ENCODE measurements around the gene ANGPTL7. TPM values are rescaled to one million over a fixed set of nuclear protein-coding genes. Genes with fewer than 3 reads are reported as not detected.

The ANGPTL7 gene
- total and polyA plus RNA-seq, 2 experiments from 2014 or later = not detected

DNA sequence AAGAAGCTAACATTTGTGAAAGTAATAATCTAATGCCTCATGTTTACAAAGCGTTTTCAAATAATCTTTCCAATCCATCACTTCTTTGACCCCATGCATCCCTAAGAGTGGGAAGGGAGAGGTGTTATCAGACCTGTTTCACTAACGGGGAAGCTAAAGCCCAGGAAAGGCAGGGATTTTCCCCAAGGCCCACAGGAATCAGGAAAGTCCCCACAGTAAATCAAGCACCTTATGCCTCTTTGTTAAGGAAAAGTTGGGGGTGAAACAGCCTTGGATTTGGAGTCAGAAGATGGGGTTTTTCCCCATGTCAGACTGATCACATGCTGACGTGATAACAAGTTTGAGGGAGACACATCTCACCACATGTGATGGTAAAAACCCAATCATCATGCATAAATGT lies 20.0 kb upstream of the ANGPTL7 start:
- WGBS, 2 experiments (ENCODE audit: low coverage in 1 of 2, low lambda C conversion rate in 2 of 2, missing lambda C conversion rate in 2 of 2) = 96 to 99% methylated on average over 3 of the region's 3 CpGs
- Histone ChIP-seq H3K4me3 (no peak overlapping the region), H2AFZ (no peak overlapping the region), H4K20me1 (ENCODE audit: insufficient read depth) (no peaks in the 10 kb centered on the region), H3F3A (ENCODE audit: insufficient read depth) (no peaks in the 10 kb centered on the region), H3K9me3 (ENCODE audit: low read depth) (no peaks in the 10 kb centered on the region), H3K27me3 (replicated peaks; ENCODE audit: insufficient read depth) (no peaks in the 10 kb centered on the region), H3K4me1 (ENCODE audit: insufficient read depth) (peaks cover 8% of the 10 kb centered on the region), H3K9ac (no peak overlapping the region), H3K27ac (no peak overlapping the region), H3K9me2 (ENCODE audit: insufficient read depth) (no peaks in the 10 kb centered on the region), H3K79me2 (ENCODE audit: insufficient read depth) (no peaks in the 10 kb centered on the region), H3K36me3 (ENCODE audit: low read depth) (no peaks in the 10 kb centered on the region), H3K4me2 (ENCODE audit: unreplicated experiment) (no peak overlapping the region)
- TF ChIP-seq EZH2phosphoT487 (IDR thresholded peaks at IDR 0.05; ENCODE audit: insufficient read depth, low read depth) (no peak), EZH2 (IDR thresholded peaks at IDR 0.05; ENCODE audit: insufficient read depth, poor library complexity, severe bottlenecking) (no peak)
- DNase-seq = no peak
- in situ Hi-C loops (cut with MboI) = no loop called here

DNA sequence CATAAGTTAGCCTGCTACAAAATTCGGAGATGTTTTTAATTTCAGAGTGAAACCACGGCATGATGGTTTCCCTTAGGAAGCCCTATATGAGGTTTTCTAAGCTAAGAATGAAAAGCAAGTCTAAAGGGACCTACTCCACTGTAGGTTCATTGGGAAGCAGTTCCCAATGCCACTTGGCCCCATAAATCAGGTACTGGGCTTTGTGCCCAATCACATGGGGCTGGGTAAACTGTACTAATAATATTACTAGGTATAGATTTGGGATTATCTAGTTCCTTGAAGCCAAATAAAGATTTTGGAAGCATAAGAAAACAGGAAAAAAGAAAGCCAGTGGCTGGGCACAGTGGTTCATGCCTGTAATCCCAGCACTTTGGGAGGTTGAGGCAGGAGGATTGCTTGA lies 19.1 kb upstream of the ANGPTL7 start:
- peaks cover 8% of the 10 kb centered on the region for H3K4me1 ChIP-seq (ENCODE audit: insufficient read depth)
- no peaks in the 10 kb centered on the region for H3K36me3 ChIP-seq (ENCODE audit: low read depth)
- H3K4me3 ChIP-seq = no peak overlapping the region
- H3K27me3 ChIP-seq (replicated peaks; ENCODE audit: insufficient read depth) = no peaks in the 10 kb centered on the region
- H2AFZ ChIP-seq = no peak overlapping the region
- in situ Hi-C loops (cut with MboI) = no loop called here
- H3K9me3 ChIP-seq (ENCODE audit: low read depth) = no peaks in the 10 kb centered on the region
- H3K4me2 ChIP-seq (ENCODE audit: unreplicated experiment) = no peak overlapping the region
- no peak overlapping the region for H3K9ac ChIP-seq
- no peaks in the 10 kb centered on the region for H4K20me1 ChIP-seq (ENCODE audit: insufficient read depth)
- no peak for DNase-seq
- 80 to 83% methylated on average over 2 of the region's 2 CpGs for WGBS, 2 experiments (ENCODE audit: low coverage in 1 of 2, low lambda C conversion rate in 2 of 2, missing lambda C conversion rate in 2 of 2)
- TF ChIP-seq EZH2phosphoT487 (IDR thresholded peaks at IDR 0.05; ENCODE audit: insufficient read depth, low read depth) (no peak), EZH2 (IDR thresholded peaks at IDR 0.05; ENCODE audit: insufficient read depth, poor library complexity, severe bottlenecking) (no peak)
- no peak overlapping the region for H3K27ac ChIP-seq
- no peaks in the 10 kb centered on the region for H3F3A ChIP-seq (ENCODE audit: insufficient read depth)
- no peaks in the 10 kb centered on the region for H3K79me2 ChIP-seq (ENCODE audit: insufficient read depth)
- H3K9me2 ChIP-seq (ENCODE audit: insufficient read depth) = no peaks in the 10 kb centered on the region

DNA sequence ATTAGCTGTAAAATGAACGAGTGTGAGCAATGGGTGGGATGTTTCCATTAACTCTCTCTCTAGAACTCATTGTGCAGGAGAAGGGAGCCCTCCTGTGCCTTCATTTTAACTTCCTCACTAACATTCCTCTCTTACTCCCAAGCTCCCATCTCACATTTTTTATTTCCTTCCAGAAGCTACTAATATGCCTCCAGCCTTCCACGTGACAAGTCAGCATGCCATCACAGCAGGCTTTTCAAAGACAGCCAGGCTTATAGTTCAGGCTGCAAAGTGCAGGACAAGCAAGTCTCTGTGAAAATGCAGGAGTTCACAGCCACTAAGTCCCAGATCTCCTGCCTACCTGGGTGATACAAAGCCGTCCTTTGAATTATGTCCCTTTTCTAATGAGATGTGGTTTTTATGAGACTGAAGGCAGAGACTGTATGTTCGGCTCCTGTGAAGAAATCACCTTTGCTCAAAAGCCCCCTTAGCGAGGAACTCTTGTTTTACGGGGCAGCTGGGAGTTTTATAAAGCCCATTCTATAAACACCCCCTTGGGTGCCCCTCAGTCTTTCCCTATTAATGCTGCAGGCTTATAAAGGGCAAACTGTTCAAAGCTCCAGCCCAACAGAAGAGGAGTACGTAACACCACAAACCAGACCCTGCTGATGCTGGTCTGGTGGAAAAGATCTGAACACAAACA lies 14.8 kb upstream of the ANGPTL7 start:
- H3K9me3 ChIP-seq (ENCODE audit: low read depth) = no peaks in the 10 kb centered on the region
- no peaks in the 10 kb centered on the region for H3K79me2 ChIP-seq (ENCODE audit: insufficient read depth)
- H3K4me2 ChIP-seq (ENCODE audit: unreplicated experiment) = no peak overlapping the region
- no peaks in the 10 kb centered on the region for H3K9me2 ChIP-seq (ENCODE audit: insufficient read depth)
- DNase-seq = no peak
- H2AFZ ChIP-seq = no peak overlapping the region
- no peak overlapping the region for H3K4me3 ChIP-seq
- H3K4me1 ChIP-seq (ENCODE audit: insufficient read depth) = peaks cover 43% of the 10 kb centered on the region
- no peaks in the 10 kb centered on the region for H3K36me3 ChIP-seq (ENCODE audit: low read depth)
- no peaks in the 10 kb centered on the region for H4K20me1 ChIP-seq (ENCODE audit: insufficient read depth)
- no peak overlapping the region for H3K9ac ChIP-seq
- H3K27me3 ChIP-seq (replicated peaks; ENCODE audit: insufficient read depth) = no peaks in the 10 kb centered on the region
- H3K27ac ChIP-seq = no peak overlapping the region
- TF ChIP-seq EZH2 (IDR thresholded peaks at IDR 0.05; ENCODE audit: insufficient read depth, poor library complexity, severe bottlenecking) (no peak), EZH2phosphoT487 (IDR thresholded peaks at IDR 0.05; ENCODE audit: insufficient read depth, low read depth) (no peak)
- 91 to 95% methylated on average over 7 of the region's 7 CpGs for WGBS, 2 experiments (ENCODE audit: low coverage in 1 of 2, low lambda C conversion rate in 2 of 2, missing lambda C conversion rate in 2 of 2)
- in situ Hi-C loops (cut with MboI) = no loop called here
- H3F3A ChIP-seq (ENCODE audit: insufficient read depth) = peaks cover 24% of the 10 kb centered on the region

DNA sequence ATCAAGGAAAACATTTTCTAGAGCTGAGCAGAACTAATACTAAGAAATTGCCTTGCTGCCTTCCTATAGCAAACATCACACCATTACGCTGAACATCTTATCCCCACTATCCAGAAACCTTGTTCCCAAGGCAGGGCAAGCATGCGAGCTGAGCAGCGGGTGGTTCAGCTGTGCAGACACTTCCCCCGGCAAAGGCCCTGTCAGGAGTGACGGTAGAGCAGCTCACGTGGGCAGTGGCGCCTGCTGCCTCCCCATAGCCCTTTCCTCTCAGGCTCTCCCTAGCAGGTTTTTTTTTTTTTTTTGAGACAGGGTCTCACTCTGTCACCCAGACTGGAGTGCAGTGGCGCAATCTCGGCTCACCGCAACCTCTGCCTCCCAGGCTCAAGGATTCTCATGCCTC lies 13.7 kb upstream of the ANGPTL7 start:
- Histone ChIP-seq H2AFZ (no peak overlapping the region), H3K27me3 (replicated peaks; ENCODE audit: insufficient read depth) (no peaks in the 10 kb centered on the region), H4K20me1 (ENCODE audit: insufficient read depth) (no peaks in the 10 kb centered on the region), H3K79me2 (ENCODE audit: insufficient read depth) (no peaks in the 10 kb centered on the region), H3K4me1 (ENCODE audit: insufficient read depth) (peaks cover 53% of the 10 kb centered on the region), H3K9ac (no peak overlapping the region), H3K36me3 (ENCODE audit: low read depth) (no peaks in the 10 kb centered on the region), H3K4me3 (no peak overlapping the region), H3F3A (ENCODE audit: insufficient read depth) (peaks cover 35% of the 10 kb centered on the region), H3K9me3 (ENCODE audit: low read depth) (no peaks in the 10 kb centered on the region), H3K27ac (no peak overlapping the region), H3K4me2 (ENCODE audit: unreplicated experiment) (no peak overlapping the region), H3K9me2 (ENCODE audit: insufficient read depth) (no peaks in the 10 kb centered on the region)
- WGBS, 2 experiments (ENCODE audit: low coverage in 1 of 2, low lambda C conversion rate in 2 of 2, missing lambda C conversion rate in 2 of 2) = 97 to 99% methylated on average over 10 of the region's 10 CpGs
- TF ChIP-seq EZH2phosphoT487 (IDR thresholded peaks at IDR 0.05; ENCODE audit: insufficient read depth, low read depth) = no peak
- TF ChIP-seq EZH2 (IDR thresholded peaks at IDR 0.05; ENCODE audit: insufficient read depth, poor library complexity, severe bottlenecking) = no peak
- in situ Hi-C loops (cut with MboI) = no loop called here
- no peak for DNase-seq
